ENCODE measurements around the gene SDK1.
A peak's percentile ranks its signal among the peaks of the same experiment; 100 is the strongest.

The SDK1 gene

GRCh38 chr7:4097001-4097609 lies 796.1 kb downstream of the SDK1 start:
- DNase-seq = no peak

GRCh38 chr7:4098169-4098568 lies 797.1 kb downstream of the SDK1 start:
- DNase-seq = no peak

DNA sequence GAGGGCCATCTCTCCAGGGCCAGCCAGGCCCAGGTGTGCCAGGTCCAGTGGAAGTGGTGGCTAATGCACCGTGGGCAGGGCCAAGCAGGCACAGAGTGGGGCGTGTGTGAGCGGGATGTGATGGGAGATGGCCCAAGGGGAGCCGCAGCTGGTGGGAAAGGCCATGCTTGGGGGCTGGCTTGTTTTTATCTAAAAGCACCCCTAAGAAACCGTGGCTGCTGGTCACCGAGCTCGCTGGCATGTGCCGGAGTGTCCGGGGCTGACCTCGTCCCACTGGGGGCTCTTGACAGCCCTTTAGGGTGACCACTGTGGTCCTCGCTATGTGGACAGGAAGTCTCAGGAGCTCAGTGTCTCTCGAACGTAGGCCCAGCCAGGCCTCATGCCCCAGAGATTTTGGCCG lies 798.6 kb downstream of the SDK1 start:
- DNase-seq = no peak

DNA sequence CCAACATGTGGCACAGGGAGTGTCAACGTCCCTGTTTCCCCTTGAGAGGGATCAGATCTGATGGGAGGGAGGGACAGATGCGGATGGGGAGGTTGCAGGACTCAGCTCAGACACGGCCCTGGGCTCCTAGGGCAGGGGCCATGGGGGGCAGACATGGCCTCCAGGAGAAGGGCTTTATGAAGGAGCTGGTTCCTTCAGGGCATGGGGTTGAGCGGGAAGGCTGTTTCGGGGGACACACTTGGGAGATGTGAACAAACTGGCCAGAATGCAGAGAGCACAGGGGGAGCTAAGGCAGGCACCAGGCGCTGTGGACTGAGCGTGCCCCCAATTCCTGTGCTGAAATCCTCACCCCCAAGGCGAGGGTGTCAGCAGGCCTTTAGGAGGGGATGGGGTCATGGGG lies 799.1 kb downstream of the SDK1 start:
- DNase-seq = no peak

DNA sequence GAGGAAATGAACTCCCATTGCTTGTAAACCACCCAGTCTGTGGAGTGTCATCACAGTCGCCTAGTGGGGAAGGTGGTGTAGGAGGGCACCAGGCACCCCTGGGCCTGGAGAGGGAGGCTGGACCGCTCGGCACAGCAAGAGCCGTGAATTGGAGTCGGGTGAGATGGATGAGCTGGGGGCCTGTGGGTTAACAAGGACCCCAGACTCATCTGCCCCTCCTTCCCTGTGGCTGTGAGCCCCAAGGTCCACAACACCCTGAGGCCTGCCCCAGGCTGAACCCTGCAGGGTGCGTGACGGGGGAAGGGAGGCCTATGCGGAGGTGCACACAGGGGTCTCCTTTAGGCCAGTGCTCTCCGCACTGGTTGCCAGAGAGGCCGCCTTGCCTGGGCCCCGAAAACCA lies 799.6 kb downstream of the SDK1 start:
- no peak for DNase-seq

DNA sequence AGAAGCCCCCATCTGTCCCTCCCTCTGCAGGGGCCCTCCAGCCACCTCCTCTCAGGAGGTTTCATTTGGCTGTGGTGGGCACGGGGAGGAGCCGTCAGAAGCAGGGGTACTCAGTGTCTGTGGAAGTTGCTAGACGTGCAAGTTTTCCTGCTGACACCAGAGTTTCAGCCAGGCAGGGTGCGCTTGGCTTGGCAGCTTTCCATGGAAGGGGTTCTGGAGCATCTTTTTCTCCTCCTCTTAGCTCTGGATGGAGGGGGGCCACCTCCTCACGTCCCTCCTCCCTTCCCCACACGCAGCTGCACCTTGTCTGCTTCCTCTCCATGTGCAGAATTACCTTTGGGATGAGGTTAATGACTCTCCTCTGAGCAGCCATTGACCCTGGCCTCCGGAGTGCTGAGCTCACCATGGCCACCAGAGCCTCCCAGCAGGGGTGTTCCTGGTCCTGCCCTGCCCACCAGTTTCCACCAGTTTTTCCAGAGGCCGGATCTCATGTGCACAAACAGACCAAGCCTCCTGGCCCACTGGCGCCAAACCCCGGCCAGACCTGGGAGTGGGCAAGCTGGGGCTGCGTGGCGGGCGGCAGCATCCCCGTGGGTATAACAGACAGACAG lies 801.3 kb downstream of the SDK1 start:
- DNase-seq = no peak

DNA sequence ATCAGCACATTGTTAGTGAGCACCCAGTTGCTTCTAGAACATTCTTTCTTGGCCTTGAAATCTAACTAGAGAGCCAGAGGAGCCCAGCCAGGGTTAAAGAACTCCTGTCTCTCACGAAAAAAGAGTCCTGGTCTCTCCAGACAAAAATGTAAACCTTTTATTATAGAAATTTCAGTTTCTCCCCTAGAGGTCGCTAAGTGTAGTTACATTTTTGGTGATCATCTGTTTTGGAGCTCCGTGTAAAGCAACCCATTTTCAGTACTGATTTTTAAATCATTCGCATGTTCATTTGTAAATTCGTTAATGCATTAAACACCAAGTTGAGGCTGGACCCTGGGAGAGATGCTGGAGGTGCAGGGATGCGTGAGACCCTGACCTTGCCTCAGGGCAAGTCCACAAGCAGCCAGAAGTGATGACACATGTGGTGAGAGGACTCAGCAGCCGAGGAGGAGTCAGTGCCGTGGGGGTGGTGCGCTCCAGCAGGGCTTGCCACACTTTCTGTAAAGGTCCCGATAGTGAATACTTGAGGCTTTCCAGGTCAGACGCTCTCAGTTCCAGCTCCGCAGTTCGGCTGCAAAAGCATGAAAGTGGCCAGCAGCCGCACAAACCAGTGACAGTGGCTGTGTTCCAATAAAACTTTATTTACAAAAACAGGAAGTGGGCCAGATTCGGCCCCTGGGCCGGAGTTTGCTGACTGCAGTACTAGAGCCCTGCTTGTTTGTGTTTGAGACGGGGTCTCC lies 802.5 kb downstream of the SDK1 start:
- DNase-seq = peak; percentile 5

DNA sequence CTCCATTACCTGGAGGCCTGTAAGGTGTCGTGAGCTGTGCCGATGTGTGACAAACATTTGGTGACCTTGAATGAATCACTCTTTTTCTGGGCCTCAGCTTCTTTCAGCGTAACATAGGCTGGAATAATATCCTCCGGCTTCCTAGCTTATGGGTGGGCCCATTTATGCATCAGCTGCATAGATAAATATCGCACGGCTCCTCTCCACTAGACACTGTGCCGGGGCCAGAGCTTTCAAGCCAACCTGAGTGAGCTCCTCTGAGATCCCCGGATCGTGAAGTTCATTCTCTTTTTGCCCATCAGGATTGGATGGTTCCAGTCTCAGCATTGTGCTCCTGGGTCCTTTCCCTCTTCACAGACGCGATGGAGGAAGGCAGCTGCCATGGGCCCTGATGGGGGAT lies 806.8 kb downstream of the SDK1 start:
- DNase-seq = no peak

- DNase-seq = no peak
Observed at GRCh38 chr7:4108951-4109350, 807.9 kb downstream of the SDK1 start.

GRCh38 chr7:4109481-4110110 lies 808.5 kb downstream of the SDK1 start:
- no peak for DNase-seq

- no peak for DNase-seq
Observed at GRCh38 chr7:4110438-4110837, 809.4 kb downstream of the SDK1 start.

DNA sequence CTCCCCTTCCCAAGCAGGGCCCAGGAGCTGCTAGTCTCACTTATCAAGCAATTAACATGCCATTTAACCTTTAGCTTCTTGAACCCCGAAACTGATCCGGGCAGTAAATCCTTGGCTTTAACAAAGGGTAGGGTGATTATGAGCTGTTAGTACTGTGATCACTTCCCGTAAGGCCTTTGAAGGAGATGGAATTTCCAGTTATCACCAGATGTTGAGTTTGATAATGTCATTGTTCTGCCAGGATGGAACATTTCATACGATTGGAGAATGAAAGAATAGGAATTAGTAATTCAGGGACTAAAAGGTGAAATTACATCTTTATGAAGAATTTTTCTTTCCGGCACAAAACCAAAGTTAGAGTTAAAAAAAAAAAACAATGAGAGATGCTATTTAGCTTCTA lies 810.1 kb downstream of the SDK1 start:
- DNase-seq = no peak

DNA sequence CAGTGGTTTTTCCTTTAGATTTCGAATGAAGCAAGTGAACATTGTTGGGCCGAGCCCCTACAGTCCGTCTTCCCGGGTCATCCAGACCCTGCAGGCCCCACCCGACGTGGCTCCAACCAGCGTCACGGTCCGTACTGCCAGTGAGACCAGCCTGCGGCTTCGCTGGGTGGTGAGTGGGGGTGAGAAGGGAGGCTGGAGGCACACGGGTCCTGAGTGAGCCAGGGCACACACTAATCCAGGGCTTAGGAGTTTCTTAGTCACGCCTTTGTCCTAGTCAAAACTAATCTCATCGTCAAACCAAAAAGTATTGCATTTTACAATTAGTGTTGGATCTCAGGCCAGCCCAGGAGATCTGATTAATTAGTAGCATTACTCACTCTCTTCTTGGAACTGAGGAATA lies 812.2 kb downstream of the SDK1 start:
- DNase-seq = no peak

- DNase-seq = no peak
Observed at GRCh38 chr7:4113976-4114375, 812.9 kb downstream of the SDK1 start.

DNA sequence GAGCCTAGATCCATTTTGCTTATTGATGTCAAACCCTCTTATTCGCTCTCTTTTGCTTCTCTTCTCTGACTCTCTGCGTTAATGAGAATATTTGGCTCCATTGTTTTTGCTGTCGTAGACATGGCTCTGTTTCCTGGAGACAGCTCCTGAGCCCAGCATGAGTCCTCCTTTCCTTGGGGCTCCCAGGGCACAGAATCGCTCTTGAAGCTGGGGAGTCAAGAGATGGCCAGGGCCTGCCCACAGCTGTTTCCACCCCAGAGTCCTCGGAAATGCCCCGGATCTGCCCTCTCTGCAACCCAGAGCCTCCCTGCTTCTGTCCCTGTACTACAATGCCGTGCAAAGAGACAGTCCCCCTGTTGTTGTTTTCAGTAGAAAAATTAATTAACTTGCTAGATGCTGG lies 814.4 kb downstream of the SDK1 start:
- DNase-seq = no peak

DNA sequence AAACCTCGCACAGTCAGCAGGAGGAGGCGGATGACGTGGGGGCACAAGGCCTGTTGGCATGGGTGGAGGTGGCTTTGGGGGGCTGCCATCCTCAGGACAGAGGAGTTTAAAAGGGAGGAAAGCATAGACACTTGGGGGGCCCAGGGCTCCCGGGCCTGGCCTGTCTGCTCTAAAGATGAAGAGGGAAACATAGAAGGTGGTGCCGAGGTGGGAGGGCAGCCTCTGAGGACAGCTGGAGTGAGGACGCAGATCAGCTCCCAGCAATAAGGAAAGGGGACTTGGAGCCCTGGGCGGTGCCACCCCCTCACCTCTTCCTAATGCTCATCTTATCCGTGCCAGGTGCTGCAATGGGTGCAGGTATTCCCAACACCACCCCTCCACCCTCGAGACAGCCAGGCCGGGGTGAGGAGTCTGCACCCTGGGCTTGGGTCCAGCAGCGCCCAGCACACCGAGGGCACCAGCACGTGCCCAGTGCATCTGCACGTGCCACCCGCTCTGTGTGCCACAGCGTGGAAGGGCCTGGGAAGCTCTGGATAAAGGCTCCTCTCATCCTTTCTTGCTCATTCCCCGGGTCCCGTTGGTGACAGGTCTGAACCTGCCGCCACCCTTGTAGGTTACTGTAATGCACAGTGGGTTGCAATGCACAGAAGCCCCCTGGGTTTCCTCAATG lies 815.0 kb downstream of the SDK1 start:
- DNase-seq = no peak

DNA sequence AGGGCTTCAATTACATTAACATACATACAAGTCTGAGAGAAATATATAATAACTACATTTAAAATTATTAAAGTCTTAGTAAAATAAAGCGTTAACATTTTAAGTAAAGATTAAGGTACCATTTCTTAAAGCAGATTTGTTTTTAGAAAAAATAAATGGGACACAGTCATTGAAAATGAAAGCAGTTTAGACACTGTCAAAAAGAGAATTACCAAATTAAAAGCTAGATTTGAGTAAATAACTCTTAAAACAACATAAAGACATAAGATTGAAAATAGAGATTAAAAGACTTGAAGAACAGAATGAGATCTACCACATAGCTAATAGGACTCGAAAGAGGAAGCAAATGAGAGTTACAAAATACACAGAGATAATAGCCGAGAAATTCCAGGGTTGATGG lies 818.8 kb downstream of the SDK1 start:
- no peak for DNase-seq

DNA sequence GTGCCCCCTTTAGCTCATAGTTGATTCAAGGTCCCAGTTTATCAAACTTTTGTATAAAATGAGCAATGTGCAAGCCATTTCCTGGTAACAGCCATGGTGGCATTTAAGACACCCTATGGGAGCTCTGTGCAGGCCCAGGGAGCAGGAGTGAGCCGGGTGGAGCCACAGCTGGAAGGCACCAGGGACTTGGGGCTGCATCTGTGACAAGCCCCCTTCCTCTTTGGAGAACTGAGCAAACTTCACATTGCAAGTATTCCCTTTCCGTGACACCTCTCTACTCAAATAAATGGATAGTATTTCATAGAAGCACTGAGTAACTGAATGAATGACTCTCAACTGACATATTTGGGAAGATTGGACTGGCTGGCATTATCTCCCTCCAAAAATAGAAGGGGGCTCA lies 822.3 kb downstream of the SDK1 start:
- DNase-seq = no peak

DNA sequence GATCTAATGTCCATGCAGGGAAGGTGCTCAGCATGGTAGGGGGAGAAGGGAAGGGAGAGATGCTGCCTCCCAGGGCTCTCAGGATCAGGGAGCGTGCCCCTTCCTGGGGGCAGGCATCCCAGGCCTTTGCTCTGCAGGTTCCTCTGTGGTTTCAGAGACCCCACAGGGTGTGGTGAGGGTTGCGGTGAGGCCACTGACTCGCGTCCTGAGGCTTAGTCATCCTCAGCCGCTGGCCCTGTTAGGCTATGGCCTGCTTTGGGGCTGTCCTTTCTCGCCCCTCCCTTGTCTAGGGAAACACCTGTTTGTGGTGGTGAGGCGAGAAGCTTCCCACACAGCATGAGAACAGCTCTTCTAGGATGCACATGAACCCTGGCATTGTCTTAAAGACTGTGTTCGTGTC lies 822.8 kb downstream of the SDK1 start:
- no peak for DNase-seq

GRCh38 chr7:4124556-4125477 lies 823.8 kb downstream of the SDK1 start:
- no peak for DNase-seq

- DNase-seq = no peak
Observed at GRCh38 chr7:4127909-4128560, 827.0 kb downstream of the SDK1 start.

All from NCI-H526 treated with DMSO at 0.1 percent for 48 hours (cell line).